Raji (cell line): ENCODE measurements around the gene PNMA8B.

Source experiments
- POLR2A ChIP-seq: IDR thresholded peaks from 2 replicates; pipeline ENCODE4 v1.6.1; 2011; ENCODE audit warnings: low read depth, low read length, control low read depth; ENCODE audit not compliant: insufficient read depth

PNMA8B gene

DNA sequence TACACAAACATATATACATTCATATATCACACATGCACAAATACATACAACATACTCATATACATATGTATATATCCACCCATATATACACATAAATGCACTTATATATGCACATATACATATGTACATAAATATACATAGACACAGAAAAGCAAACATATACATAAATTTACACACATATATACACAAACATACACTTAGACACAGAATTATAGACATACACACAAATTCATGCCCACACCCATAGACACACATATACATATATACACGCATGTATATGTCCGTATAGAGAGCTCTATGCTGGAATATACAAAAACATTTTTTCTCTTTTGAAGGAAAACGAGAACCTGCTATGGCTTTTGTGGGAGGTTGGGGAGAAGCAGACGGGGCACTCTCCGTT, 44.9 kb downstream of the PNMA8B start:
- no peak for TF ChIP-seq POLR2A

DNA sequence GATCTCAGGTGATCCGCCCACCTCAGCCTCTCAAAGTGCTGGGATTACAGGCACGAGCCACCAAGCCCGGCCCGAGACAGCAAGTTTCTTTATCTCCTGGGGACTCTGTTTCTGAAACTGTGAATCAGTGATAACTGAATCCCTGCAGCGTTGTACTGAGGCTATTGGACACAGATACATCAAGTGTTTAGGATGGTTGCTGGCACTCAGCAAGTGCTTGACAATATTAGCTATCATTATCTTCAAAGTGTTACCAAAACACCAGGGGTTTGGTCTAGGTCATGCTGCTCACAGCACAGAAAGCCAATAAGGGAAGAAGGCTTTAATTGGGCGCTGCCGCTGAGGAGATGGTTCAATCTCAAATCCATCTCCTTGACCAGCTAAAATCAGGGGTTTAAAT, 46.4 kb downstream of the PNMA8B start:
- no peak for TF ChIP-seq POLR2A

DNA sequence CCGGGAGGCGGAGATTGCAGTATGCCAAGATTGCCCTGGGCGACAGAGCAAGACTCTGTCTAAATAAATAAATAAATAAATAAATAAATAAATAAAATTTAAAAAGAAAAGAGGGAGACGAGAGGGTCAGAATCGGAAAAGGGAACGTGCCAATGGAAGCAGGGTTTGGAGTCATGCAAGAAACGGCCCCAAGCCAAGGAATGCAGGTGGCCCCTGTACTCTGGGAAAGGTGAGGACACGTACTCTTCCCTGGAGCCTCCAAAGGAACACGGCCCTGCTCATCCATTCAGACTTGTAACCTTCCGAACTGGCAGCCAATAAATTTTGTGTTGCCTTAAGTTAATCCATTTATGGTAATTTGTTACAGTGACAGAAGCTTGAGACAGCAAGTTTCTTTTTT, 47.1 kb downstream of the PNMA8B start:
- no peak for TF ChIP-seq POLR2A

DNA sequence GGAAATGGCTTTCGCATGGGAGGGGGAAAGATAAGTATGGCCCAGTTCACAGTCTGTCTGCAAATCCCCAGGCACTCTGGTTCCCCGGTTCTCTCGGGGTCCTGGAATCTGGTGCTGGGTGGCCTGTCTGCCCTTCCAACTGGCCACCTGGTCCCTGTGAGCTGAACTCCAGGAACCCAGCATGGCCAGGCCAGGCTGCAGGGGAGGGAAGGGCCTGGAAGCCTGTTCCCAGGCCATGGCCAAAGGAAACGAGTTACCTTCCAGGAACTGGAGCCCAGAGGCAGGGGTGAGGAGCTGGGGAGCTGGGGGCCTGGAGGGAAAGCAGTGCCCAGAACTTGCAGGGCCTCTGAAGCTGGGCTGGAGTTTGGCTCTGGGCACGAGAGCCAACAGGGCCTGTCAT, 47.8 kb downstream of the PNMA8B start:
- no peak for TF ChIP-seq POLR2A

DNA sequence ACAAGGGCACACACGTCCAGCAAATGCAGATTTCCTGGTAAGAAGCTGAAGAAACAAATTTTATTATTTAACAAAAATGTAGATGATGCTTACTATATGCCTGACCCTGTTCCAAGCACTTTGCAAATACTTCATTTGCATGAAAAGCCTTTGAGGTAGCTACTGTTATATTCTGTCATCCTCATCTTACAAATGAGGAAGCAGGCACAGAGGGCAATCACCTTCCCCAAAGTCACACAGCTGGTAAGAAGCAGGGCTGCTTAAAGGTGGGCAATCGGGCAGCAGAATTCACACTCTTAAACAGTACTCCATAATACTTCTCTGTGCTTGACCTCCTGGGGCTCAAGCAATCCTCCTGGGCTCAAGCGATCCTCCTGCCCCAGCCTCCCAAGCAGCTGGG, 48.7 kb downstream of the PNMA8B start:
- TF ChIP-seq POLR2A = no peak

DNA sequence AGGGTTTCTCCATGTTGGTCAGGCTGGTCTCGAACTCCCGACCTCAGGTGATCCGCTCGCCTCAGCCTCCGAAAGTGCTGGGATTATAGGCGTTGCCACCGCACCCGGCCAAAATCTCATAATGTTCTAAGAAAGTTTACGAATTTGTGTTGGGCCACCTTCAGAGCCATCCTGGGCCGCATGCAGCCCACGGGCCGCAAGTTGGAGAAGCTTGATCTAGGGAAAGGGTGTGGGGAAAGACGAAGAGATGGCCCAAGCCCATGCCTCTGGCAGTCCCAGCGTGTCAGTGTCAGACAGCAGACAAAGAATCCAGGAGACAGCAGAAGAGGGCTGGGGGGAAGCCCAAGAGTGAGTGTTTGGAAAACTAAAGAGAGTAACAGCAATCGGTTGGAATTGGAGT, 49.6 kb downstream of the PNMA8B start:
- TF ChIP-seq POLR2A = no peak

DNA sequence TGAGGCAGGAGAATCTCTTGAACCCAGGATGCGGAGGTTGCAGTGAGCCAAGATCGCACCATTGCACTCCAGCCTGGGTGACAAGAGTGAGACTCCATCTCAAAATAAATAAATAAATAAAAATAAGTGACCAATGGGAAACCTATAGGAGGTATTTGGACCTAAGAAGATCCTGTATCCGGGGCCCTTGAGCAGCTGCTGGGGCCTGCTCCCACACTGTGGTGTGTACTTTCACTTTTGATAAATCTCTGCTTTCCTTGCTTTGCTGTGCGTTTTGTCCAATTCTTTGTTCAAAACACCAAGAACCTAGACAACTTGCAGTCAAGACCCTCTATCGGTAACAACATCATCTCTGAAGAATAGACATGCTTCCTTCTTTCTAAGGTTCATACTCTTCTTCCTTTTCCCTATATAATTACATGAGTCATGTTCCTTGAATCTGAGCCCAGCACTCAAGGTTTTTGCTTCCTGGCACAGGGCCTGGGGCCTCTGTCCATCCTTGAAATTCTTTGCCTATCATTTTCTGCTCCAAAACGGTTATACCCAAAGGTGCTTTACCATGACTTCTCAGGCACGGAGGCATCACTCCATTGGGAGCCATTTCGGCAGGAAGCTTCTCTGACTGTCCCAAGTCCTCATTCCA, 52.7 kb downstream of the PNMA8B start:
- TF ChIP-seq POLR2A = no peak

DNA sequence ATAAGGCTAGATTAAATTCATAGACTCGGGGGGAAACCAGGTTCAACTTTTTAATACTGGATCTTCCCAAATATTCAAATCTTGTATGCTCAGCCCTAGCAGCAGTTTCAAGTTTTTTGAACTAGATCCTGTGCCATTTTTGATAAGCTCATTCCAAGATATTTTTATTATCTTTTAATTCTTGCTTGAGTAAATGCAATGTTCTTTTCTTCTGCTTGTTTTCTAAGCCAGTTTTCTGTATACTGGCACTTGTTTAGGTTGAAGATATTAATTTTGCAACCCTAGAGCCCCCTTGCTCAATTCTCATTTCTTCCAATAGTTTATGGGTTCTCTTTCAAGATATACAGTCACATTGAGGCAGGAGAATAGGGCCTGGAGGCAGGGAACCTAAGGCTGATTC, 53.8 kb downstream of the PNMA8B start:
- no peak for TF ChIP-seq POLR2A
